ENCODE measurements around the gene INTS7. TPM values are rescaled to one million over a fixed set of nuclear protein-coding genes. Genes with fewer than 3 reads are reported as not detected.
A peak's percentile ranks its signal among the peaks of the same experiment; 100 is the strongest.

INTS7 gene
- total RNA-seq, 4 donors from 2014 or later = 8.5 to 26.2 (median 11.4) TPM

DNA sequence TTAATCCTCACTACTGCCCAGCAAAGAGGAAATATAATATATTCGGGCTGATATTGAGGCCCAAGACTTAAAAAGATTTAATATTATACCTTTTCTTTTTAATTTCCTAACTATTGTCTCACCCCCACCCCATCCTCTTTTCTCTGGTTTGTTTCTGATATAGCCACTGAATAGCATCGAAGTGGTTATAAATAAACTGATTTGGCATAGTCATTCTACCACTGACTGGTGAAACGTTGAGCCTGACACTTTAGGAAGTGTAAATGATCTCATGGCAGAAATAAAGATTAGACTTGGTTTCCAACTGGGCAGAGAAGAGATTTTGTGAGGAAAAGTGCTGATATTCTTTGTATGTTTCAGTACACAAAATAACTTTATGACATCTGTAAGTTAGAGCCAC is 39.5 kb upstream of the INTS7 start:
- Histone ChIP-seq H3K27me3 (no peaks in the 10 kb centered on the region), H3K27ac (no peak overlapping the region), H3K4me1 (no peaks in the 10 kb centered on the region), H3K36me3 (no peaks in the 10 kb centered on the region), H3K4me3 (no peak overlapping the region), H3K9me3 (no peaks in the 10 kb centered on the region)
- no peak for DNase-seq
- intact Hi-C loops (cut with DNase I; ENCODE audit: low total_unique reads) = loop anchor here (5.0 kb wide), 1 partner anchor 382 kb away; no protein-coding TSS in a partner anchor
- no peak for TF ChIP-seq POLR2A (IDR thresholded peaks at IDR 0.05)
- TF ChIP-seq, protein P1, sequence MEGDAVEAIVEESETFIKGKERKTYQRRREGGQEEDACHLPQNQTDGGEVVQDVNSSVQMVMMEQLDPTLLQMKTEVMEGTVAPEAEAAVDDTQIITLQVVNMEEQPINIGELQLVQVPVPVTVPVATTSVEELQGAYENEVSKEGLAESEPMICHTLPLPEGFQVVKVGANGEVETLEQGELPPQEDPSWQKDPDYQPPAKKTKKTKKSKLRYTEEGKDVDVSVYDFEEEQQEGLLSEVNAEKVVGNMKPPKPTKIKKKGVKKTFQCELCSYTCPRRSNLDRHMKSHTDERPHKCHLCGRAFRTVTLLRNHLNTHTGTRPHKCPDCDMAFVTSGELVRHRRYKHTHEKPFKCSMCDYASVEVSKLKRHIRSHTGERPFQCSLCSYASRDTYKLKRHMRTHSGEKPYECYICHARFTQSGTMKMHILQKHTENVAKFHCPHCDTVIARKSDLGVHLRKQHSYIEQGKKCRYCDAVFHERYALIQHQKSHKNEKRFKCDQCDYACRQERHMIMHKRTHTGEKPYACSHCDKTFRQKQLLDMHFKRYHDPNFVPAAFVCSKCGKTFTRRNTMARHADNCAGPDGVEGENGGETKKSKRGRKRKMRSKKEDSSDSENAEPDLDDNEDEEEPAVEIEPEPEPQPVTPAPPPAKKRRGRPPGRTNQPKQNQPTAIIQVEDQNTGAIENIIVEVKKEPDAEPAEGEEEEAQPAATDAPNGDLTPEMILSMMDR (IDR thresholded peaks at IDR 0.05) = no peak

DNA sequence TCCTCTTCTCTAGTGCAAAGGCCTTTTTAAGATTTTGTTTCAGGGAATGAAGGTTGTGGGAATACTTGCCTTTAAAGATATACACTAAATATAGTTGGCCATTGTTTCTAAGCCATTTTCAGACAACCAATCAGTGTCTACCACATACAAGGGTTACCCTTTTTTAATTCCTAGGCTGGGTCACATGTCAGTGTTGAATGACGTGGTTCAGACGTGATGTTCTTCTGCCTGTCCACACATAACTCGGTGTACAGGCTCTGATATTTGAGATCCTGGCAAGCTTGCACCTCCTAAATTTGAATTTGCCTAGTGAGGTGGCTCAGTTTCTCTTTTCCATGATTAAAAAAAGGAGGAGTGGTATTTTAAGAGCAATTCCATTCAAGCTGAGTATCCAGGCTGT is 39.0 kb upstream of the INTS7 start:
- H3K27me3 ChIP-seq = no peaks in the 10 kb centered on the region
- H3K9me3 ChIP-seq = no peaks in the 10 kb centered on the region
- H3K36me3 ChIP-seq = no peaks in the 10 kb centered on the region
- H3K27ac ChIP-seq = no peak overlapping the region
- H3K4me3 ChIP-seq = no peak overlapping the region
- intact Hi-C loops (cut with DNase I; ENCODE audit: low total_unique reads) = loop anchor here (5.0 kb wide), 1 partner anchor 383 kb away; no protein-coding TSS in a partner anchor
- H3K4me1 ChIP-seq = no peaks in the 10 kb centered on the region
- TF ChIP-seq, protein P1 (IDR thresholded peaks at IDR 0.05) = no peak
- no peak for TF ChIP-seq POLR2A (IDR thresholded peaks at IDR 0.05)
- no peak for DNase-seq

DNA sequence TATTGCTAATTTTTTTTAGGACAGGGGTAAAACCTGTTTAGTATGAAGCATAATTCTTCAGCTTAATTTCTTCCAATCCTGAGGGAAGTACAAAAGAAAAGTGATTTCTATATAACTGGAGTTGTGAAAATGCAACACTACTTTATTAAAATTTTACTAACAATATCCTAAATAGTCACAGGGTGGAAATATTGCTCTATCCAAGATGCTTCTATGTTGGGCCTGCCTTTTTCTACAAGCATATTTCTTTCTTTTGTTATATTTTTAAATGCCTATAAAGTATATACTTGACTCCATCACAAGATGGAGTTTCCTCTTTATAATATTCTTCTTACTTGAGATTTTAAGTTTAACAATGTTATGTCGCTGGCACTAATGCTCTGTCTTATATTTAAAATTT is 38.1 kb upstream of the INTS7 start:
- no peak for DNase-seq
- Histone ChIP-seq H3K27me3 (no peaks in the 10 kb centered on the region), H3K4me1 (no peaks in the 10 kb centered on the region), H3K9me3 (no peaks in the 10 kb centered on the region), H3K36me3 (no peaks in the 10 kb centered on the region), H3K27ac (no peak overlapping the region), H3K4me3 (no peak overlapping the region)
- intact Hi-C loops (cut with DNase I; ENCODE audit: low total_unique reads) = loop anchor here (5.0 kb wide), 1 partner anchor 384 kb away; no protein-coding TSS in a partner anchor
- TF ChIP-seq POLR2A (IDR thresholded peaks at IDR 0.05) = no peak
- TF ChIP-seq, protein P1 (IDR thresholded peaks at IDR 0.05) = no peak

DNA sequence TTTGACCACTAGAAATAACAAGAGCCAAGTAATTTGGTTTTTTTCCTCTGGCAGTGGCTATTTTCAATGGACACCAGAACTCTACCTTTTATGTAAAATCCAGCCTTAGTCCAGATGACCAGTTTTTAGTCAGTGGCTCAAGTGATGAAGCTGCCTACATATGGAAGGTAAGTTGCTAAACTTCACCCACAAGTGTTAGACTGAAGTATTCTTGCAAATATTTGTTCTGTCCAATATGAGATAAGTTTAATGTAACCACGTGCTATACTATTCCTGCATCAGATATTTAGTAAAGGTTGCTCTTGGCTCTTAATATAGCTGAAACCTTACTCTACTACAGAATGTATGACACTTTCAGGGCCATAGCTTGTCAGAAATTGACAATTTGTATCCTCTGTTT is 36.7 kb upstream of the INTS7 start:
- Histone ChIP-seq H3K27me3 (no peaks in the 10 kb centered on the region), H3K9me3 (no peaks in the 10 kb centered on the region), H3K4me3 (no peak overlapping the region), H3K4me1 (no peaks in the 10 kb centered on the region), H3K27ac (no peak overlapping the region), H3K36me3 (no peaks in the 10 kb centered on the region)
- intact Hi-C loops (cut with DNase I; ENCODE audit: low total_unique reads) = loop anchor here (5.0 kb wide), 1 partner anchor 385 kb away; no protein-coding TSS in a partner anchor
- no peak for DNase-seq
- no peak for TF ChIP-seq POLR2A (IDR thresholded peaks at IDR 0.05)

DNA sequence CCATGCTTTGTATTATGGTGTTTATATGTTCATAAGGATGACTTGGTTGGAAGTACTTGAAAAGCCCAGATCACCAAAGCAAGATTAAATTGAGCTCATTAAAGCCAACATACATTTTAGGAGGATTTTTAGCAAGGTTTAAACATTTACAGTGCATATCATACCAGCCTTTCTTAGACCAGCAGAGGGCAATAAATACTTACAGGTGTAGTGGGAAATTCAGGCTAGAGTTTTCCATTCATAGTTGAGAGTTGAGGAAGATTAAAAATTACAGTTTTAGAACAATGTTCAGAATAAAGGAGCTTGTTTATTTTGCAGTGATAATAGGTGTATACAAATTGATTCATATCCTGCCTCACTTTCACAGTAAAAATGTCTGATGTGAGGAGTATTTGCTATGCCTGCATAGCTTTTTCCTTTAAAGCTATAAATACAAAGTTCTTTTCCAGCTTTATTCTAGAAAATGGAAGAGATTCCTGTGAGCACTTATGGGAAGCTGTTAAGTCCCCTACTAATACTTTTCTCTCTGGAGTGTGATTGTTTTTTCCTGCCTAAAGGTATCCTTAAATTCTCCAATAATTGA is 35.5 kb upstream of the INTS7 start:
- Histone ChIP-seq H3K9me3 (no peaks in the 10 kb centered on the region), H3K27ac (no peak overlapping the region), H3K36me3 (no peaks in the 10 kb centered on the region), H3K27me3 (no peaks in the 10 kb centered on the region), H3K4me3 (no peak overlapping the region), H3K4me1 (no peaks in the 10 kb centered on the region)
- TF ChIP-seq, protein P1 (IDR thresholded peaks at IDR 0.05) = peak; percentile 63 to 85 (median 82)
- TF ChIP-seq POLR2A (IDR thresholded peaks at IDR 0.05) = no peak
- intact Hi-C loops (cut with DNase I; ENCODE audit: low total_unique reads) = loop anchor here (5.0 kb wide), 1 partner anchor 386 kb away; no protein-coding TSS in a partner anchor
- DNase-seq = no peak
